ENCODE measurements around the gene UBE2G2. TPM values are rescaled to one million over a fixed set of nuclear protein-coding genes. Genes with fewer than 3 reads are reported as not detected.

Gene UBE2G2
- total RNA-seq, 1 experiment from 2014 or later: 147 TPM

DNA sequence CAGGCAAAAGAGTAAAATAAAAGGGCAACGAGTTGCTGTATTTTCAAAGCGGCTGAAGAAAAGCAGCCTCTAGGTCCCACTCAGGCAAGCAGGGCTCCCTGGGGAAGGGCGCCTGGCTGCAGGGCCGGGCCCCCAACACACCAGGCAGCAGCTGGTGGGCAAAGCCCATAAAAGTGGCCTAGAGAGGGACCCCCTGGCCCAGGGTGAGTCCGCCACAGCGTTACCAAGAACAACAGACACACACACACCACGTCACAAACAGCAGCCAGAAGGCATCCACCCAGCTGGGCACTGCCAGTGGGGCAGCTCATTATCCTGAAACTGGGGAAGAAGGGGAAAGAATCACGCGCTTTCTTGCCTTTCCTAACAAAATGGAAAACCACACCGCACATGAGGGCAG lies 11.5 kb upstream of the UBE2G2 start:
- intact Hi-C loops (cut with micrococcal nuclease): no loop called here
- Mint-ChIP-seq H3K27ac (ENCODE audit: low read depth, unreplicated experiment) (no peak overlapping the region), H3K4me1 (ENCODE audit: insufficient read depth, unreplicated experiment) (peaks cover 16% of the 10 kb centered on the region), H3K36me3 (ENCODE audit: insufficient read depth, unreplicated experiment) (peaks cover 41% of the 10 kb centered on the region), H3K9me3 (ENCODE audit: unreplicated experiment) (no peaks in the 10 kb centered on the region), H3K4me3 (ENCODE audit: unreplicated experiment) (no peak overlapping the region), H3K27me3 (ENCODE audit: insufficient read depth, unreplicated experiment) (no peaks in the 10 kb centered on the region)
- DNase-seq (ENCODE audit: unreplicated experiment): no peak
- POLR2A ChIA-PET: no interaction called here
- CTCF ChIA-PET: no interaction called here
- TF ChIP-seq, protein P1, sequence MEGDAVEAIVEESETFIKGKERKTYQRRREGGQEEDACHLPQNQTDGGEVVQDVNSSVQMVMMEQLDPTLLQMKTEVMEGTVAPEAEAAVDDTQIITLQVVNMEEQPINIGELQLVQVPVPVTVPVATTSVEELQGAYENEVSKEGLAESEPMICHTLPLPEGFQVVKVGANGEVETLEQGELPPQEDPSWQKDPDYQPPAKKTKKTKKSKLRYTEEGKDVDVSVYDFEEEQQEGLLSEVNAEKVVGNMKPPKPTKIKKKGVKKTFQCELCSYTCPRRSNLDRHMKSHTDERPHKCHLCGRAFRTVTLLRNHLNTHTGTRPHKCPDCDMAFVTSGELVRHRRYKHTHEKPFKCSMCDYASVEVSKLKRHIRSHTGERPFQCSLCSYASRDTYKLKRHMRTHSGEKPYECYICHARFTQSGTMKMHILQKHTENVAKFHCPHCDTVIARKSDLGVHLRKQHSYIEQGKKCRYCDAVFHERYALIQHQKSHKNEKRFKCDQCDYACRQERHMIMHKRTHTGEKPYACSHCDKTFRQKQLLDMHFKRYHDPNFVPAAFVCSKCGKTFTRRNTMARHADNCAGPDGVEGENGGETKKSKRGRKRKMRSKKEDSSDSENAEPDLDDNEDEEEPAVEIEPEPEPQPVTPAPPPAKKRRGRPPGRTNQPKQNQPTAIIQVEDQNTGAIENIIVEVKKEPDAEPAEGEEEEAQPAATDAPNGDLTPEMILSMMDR (IDR thresholded peaks at IDR 0.05; ENCODE audit: unreplicated experiment): no peak
- no TSS peak for BruUV-seq (replicated peaks)

DNA sequence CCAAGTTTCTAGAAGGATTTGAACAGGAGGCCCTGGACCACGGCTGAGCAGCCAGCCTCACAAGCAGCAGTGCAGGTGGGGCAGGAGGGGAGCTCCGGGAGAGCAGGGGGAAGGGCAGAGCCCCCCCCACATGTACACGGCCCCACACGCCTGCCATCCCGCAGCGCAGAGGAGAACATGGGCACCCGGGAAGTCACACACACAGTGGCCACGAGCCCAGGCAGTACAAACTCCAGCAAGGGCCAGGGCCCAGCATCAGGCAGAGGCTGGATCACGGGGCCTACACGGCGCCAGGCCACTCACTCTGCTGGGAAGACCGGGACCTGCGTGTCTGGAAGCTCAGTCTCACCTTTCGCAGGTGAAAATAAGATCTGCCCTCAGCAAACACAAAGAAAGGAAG lies 11.0 kb upstream of the UBE2G2 start:
- Mint-ChIP-seq H3K4me1 (ENCODE audit: insufficient read depth, unreplicated experiment) (peaks cover 16% of the 10 kb centered on the region), H3K36me3 (ENCODE audit: insufficient read depth, unreplicated experiment) (peaks cover 46% of the 10 kb centered on the region), H3K9me3 (ENCODE audit: unreplicated experiment) (no peaks in the 10 kb centered on the region), H3K27ac (ENCODE audit: low read depth, unreplicated experiment) (no peak overlapping the region), H3K4me3 (ENCODE audit: unreplicated experiment) (no peak overlapping the region), H3K27me3 (ENCODE audit: insufficient read depth, unreplicated experiment) (no peaks in the 10 kb centered on the region)
- intact Hi-C loops (cut with micrococcal nuclease): no loop called here
- no TSS peak for BruUV-seq (replicated peaks)
- ChIA-PET CTCF (no interaction called here), POLR2A (interaction anchor here (1.0 kb wide), 1 partner anchor 11 kb away, joined by 4 read pairs; the partner anchor contains the start of gene UBE2G2)
- TF ChIP-seq, protein P1 (IDR thresholded peaks at IDR 0.05; ENCODE audit: unreplicated experiment): no peak
- DNase-seq (ENCODE audit: unreplicated experiment): no peak

DNA sequence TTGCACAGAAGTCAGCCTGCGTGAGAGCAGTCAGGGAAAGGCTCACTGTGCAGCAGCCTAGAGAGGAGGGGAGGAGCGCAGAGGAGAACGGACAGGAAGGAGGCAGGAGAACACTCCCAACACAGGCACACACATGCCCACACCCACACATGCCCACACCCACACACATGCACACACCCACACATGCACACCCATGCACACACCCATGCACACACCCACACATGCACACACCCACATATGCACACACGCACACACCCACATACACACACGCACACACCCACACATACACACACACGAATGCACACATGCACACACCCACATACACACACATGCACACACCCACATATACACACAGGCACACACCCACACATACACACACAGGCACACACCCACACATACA lies 9.2 kb upstream of the UBE2G2 start:
- POLR2A ChIA-PET: no interaction called here
- no peaks in the 10 kb centered on the region for H3K9me3 Mint-ChIP-seq (ENCODE audit: unreplicated experiment)
- no peaks in the 10 kb centered on the region for H3K27me3 Mint-ChIP-seq (ENCODE audit: insufficient read depth, unreplicated experiment)
- CTCF ChIA-PET: interaction anchor here (0.7 to 2.2 kb wide), 4 partner anchors 17 to 438 kb away, joined by 3 to 7 read pairs (median 4); no protein-coding TSS in a partner anchor
- TF ChIP-seq, protein P1 (IDR thresholded peaks at IDR 0.05; ENCODE audit: unreplicated experiment): no peak
- no TSS peak for BruUV-seq (replicated peaks)
- intact Hi-C loops (cut with micrococcal nuclease): no loop called here
- peaks cover 55% of the 10 kb centered on the region for H3K36me3 Mint-ChIP-seq (ENCODE audit: insufficient read depth, unreplicated experiment)
- peaks cover 11% of the 10 kb centered on the region for H3K4me1 Mint-ChIP-seq (ENCODE audit: insufficient read depth, unreplicated experiment)
- H3K4me3 Mint-ChIP-seq (ENCODE audit: unreplicated experiment): no peak overlapping the region
- DNase-seq (ENCODE audit: unreplicated experiment): no peak
- no peak overlapping the region for H3K27ac Mint-ChIP-seq (ENCODE audit: low read depth, unreplicated experiment)

DNA sequence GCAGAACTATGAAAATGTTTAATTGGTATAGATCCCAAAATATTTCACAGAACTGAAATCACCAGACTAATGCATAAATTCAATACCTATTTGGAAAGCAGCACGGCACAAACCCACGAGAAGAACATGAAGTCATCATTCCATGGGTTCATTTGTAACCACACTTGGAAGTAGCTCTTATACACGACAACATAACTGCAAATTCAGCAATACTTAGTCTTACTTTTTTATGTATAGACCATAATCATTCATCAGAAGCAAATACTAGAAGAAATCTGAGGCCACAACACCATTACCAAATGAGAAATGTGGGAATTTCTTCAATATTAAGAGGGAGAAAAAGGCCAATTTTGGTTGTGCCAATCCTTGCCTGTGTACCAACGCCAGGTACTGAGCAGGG lies 4.2 kb upstream of the UBE2G2 start:
- peaks cover 63% of the 10 kb centered on the region for H3K36me3 Mint-ChIP-seq (ENCODE audit: insufficient read depth, unreplicated experiment)
- DNase-seq (ENCODE audit: unreplicated experiment): no peak
- TF ChIP-seq, protein P1 (IDR thresholded peaks at IDR 0.05; ENCODE audit: unreplicated experiment): no peak
- H3K4me1 Mint-ChIP-seq (ENCODE audit: insufficient read depth, unreplicated experiment): peaks cover 11% of the 10 kb centered on the region
- no peaks in the 10 kb centered on the region for H3K9me3 Mint-ChIP-seq (ENCODE audit: unreplicated experiment)
- POLR2A ChIA-PET: interaction anchor here (0.6 to 1.6 kb wide), 3 partner anchors 42 to 123 kb away, joined by 3 read pairs; no protein-coding TSS in a partner anchor
- intact Hi-C loops (cut with micrococcal nuclease): no loop called here
- H3K27ac Mint-ChIP-seq (ENCODE audit: low read depth, unreplicated experiment): no peak overlapping the region
- CTCF ChIA-PET: interaction anchor here (0.6 kb wide), 1 partner anchor 319 kb away, joined by 3 read pairs; no protein-coding TSS in a partner anchor
- BruUV-seq (replicated peaks): no TSS peak
- H3K4me3 Mint-ChIP-seq (ENCODE audit: unreplicated experiment): no peak overlapping the region
- no peaks in the 10 kb centered on the region for H3K27me3 Mint-ChIP-seq (ENCODE audit: insufficient read depth, unreplicated experiment)
